Fibroblast of lung (primary cell): Measurements from ENCODE around the gene DNAJC1. TPM values are rescaled to one million over a fixed set of nuclear protein-coding genes. Genes with fewer than 3 reads are reported as not detected.

Source experiments
- DNase-seq, 2 donors: peaks; one replicate each; pipeline versions ENCODE4 v3.0.0 to v3.0.0-alpha.2; 2010; ENCODE audit warnings: low read depth in 2 of 2
- H2AFZ ChIP-seq: 2 replicates; pipeline ENCODE4 v1.5.1; 2012; ENCODE audit warnings: low read length, control low read depth, inconsistent platforms
- H3K27ac ChIP-seq: 2 replicates; pipeline ENCODE4 v1.5.1; 2011; ENCODE audit warnings: low read length, control low read depth; ENCODE audit not compliant: insufficient read depth
- H3K27me3 ChIP-seq: 2 replicates; pipeline ENCODE4 v1.5.1; 2011; ENCODE audit warnings: mild to moderate bottlenecking, low read length; ENCODE audit not compliant: control insufficient read depth, insufficient read depth
- H3K36me3 ChIP-seq: 2 replicates; pipeline ENCODE4 v1.5.1; 2011; ENCODE audit warnings: low read length; ENCODE audit not compliant: control insufficient read depth, insufficient read depth
- H3K4me1 ChIP-seq: 2 replicates; pipeline ENCODE4 v1.5.1; 2011; ENCODE audit warnings: low read length; ENCODE audit not compliant: control insufficient read depth, insufficient read depth; ENCODE audit errors: extremely low read depth
- H3K4me2 ChIP-seq: 2 replicates; pipeline ENCODE4 v1.5.1; 2011; ENCODE audit warnings: low read length, control low read depth; ENCODE audit not compliant: insufficient read depth; ENCODE audit errors: extremely low read depth
- H3K4me3 ChIP-seq, 4 experiments: fragments of 200-600 bp in 1 of 4; sonication (generic) in 1 of 4; replicated peaks in 1 of 4; 2 replicates each; pipeline ENCODE4 v1.5.1; 2011 to 2016; ENCODE audit warnings: low read length in 4 of 4, low read depth in 3 of 4, mild to moderate bottlenecking in 3 of 4, control low read depth in 2 of 4, inconsistent platforms in 1 of 4, mixed read lengths in 1 of 4; ENCODE audit not compliant: insufficient read depth in 1 of 4; ENCODE audit errors: control extremely low read depth in 1 of 4
- H3K79me2 ChIP-seq: 2 replicates; pipeline ENCODE4 v1.5.1; 2012; ENCODE audit warnings: mild to moderate bottlenecking, low read length, inconsistent platforms; ENCODE audit not compliant: control insufficient read depth, insufficient read depth
- H3K9ac ChIP-seq: 2 replicates; pipeline ENCODE4 v1.5.1; 2011; ENCODE audit warnings: mild to moderate bottlenecking, low read length, control low read depth; ENCODE audit not compliant: insufficient read depth
- H3K9me3 ChIP-seq: 2 replicates; pipeline ENCODE4 v1.5.1; 2012; ENCODE audit warnings: low read depth, low read length; ENCODE audit not compliant: control insufficient read depth, insufficient read depth
- H4K20me1 ChIP-seq: 2 replicates; pipeline ENCODE4 v1.5.1; 2011; ENCODE audit warnings: low read length; ENCODE audit not compliant: control insufficient read depth, insufficient read depth; ENCODE audit errors: extremely low read depth
- EZH2 ChIP-seq: IDR thresholded peaks from 2 replicates; pipeline ENCODE4 v1.5.1; 2012; ENCODE audit warnings: low read length, control low read depth, mild to moderate bottlenecking; ENCODE audit errors: missing control alignments
- polyA plus RNA-seq, 2 donors: library from polyadenylated mRNA; depleted of rRNA in 1 of 2; stranded (reverse) in 1 of 2; unstranded in 1 of 2; fragments of >200 nt; gene quantifications; 2 replicates each; pipeline ENCODE4 v1.2.1, GENCODE V29; 2011 to 2012; ENCODE audit warnings: missing spikeins in 1 of 2
- total RNA-seq: library from RNA; depleted of rRNA; stranded (reverse); fragments of >200 nt; gene quantifications from 2 replicates; pipeline ENCODE4 v1.2.1, GENCODE V29; 2014
- TF ChIP-seq, protein P1 (sequence below), 2 donors: IDR thresholded peaks in 1 of 2; conservative IDR thresholded peaks in 1 of 2; 1 replicate in 1 of 2; 2 replicates in 1 of 2; pipeline ENCODE4 v1.5.1; 2011 to 2012; ENCODE audit warnings: low read length in 2 of 2, control low read depth in 1 of 2, inconsistent platforms in 1 of 2, low read depth in 1 of 2, mild to moderate bottlenecking in 1 of 2

DNAJC1 gene
- total and polyA plus RNA-seq, 2 donors (not counting 1 experiment from before 2014, with no cell fraction given), result 27.7 to 46.2 TPM

DNA sequence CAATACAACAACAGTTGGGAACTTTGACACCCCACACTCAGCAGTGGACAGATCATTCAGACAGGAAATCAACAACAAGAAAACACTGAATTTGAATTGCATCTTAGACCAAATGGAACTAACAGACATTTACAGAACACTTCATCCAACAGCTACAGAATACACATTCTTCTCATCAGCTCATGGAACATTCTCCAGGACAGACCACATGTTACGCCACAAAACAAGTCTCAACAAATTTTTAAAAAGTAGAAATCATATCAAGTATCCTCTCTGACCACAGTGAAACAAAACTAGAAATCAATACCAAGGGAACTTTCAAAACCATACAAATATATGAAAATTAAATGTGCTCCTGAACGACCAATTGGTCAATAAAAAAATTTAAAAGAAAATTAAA, 212.3 kb downstream of the DNAJC1 start:
- no peaks in the 10 kb centered on the region for H4K20me1 ChIP-seq
- H3K9me3 ChIP-seq, result no peaks in the 10 kb centered on the region
- no peak overlapping the region for H3K27ac ChIP-seq
- DNase-seq, result no peak
- H3K4me3 ChIP-seq, result no peak overlapping the region
- no peaks in the 10 kb centered on the region for H3K36me3 ChIP-seq
- H3K9ac ChIP-seq, result no peak overlapping the region
- H2AFZ ChIP-seq, result no peak overlapping the region
- TF ChIP-seq, protein P1, sequence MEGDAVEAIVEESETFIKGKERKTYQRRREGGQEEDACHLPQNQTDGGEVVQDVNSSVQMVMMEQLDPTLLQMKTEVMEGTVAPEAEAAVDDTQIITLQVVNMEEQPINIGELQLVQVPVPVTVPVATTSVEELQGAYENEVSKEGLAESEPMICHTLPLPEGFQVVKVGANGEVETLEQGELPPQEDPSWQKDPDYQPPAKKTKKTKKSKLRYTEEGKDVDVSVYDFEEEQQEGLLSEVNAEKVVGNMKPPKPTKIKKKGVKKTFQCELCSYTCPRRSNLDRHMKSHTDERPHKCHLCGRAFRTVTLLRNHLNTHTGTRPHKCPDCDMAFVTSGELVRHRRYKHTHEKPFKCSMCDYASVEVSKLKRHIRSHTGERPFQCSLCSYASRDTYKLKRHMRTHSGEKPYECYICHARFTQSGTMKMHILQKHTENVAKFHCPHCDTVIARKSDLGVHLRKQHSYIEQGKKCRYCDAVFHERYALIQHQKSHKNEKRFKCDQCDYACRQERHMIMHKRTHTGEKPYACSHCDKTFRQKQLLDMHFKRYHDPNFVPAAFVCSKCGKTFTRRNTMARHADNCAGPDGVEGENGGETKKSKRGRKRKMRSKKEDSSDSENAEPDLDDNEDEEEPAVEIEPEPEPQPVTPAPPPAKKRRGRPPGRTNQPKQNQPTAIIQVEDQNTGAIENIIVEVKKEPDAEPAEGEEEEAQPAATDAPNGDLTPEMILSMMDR (conservative IDR thresholded peaks at IDR 0.05 in 1 of 2, IDR thresholded peaks at IDR 0.05 in 1 of 2; ENCODE audit: low read depth in 1 of 2, low read length in 2 of 2), result no peak
- no peak for TF ChIP-seq EZH2
- H3K4me1 ChIP-seq, result no peaks in the 10 kb centered on the region
- no peaks in the 10 kb centered on the region for H3K27me3 ChIP-seq
- no peak overlapping the region for H3K4me2 ChIP-seq
- H3K79me2 ChIP-seq, result no peaks in the 10 kb centered on the region

DNA sequence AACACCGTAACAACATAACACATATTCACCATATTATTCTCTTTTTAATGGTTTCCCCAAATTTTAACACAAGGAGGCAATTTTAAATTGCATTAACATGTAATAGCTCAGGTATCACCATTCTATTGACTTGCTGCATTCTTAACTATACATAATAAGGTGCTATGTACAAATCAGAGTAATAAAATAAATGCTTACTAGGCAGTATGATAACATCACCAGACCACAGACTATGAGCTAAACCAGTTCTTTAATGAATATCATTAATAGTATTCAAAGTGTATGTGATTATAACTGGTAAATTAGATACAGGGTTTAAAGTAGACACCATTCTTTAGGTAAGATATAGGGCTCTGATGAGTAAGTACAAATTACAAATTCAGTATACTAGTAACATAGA, 226.6 kb downstream of the DNAJC1 start:
- Histone ChIP-seq H2AFZ (no peak overlapping the region), H3K27me3 (no peaks in the 10 kb centered on the region), H3K4me3 (no peak overlapping the region), H3K4me2 (no peak overlapping the region), H3K36me3 (no peaks in the 10 kb centered on the region), H3K9ac (no peak overlapping the region), H3K79me2 (no peaks in the 10 kb centered on the region), H3K4me1 (no peaks in the 10 kb centered on the region), H4K20me1 (no peaks in the 10 kb centered on the region), H3K27ac (no peak overlapping the region), H3K9me3 (no peaks in the 10 kb centered on the region)
- DNase-seq, result no peak
- TF ChIP-seq EZH2, result no peak
- TF ChIP-seq, protein P1 (conservative IDR thresholded peaks at IDR 0.05 in 1 of 2, IDR thresholded peaks at IDR 0.05 in 1 of 2; ENCODE audit: low read depth in 1 of 2, low read length in 2 of 2), result no peak

DNA sequence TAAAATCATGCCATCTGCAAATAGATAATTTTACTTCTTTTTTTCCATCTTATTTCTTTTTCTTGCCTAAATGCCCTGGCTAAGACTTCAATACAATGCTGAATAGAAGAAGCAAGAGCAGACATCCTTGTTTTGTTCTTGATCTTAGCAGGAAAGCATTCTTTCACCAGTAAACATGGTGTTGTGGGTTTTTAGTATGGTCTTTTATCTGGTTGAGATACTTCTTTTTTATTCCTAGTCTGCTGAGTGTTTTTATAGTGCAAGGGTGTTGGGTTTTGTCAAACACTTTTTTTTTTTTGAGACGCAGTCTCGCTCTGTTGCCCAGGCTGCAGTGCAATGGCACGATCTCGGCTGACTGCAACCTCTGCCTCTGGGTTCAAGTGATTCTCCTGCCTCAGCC, 232.3 kb downstream of the DNAJC1 start:
- Histone ChIP-seq H3K27me3 (no peaks in the 10 kb centered on the region), H3K36me3 (no peaks in the 10 kb centered on the region), H3K27ac (no peak overlapping the region), H2AFZ (no peak overlapping the region), H3K4me3 (no peak overlapping the region), H3K4me1 (no peaks in the 10 kb centered on the region), H4K20me1 (no peaks in the 10 kb centered on the region), H3K9me3 (no peaks in the 10 kb centered on the region), H3K9ac (no peak overlapping the region), H3K4me2 (no peak overlapping the region), H3K79me2 (no peaks in the 10 kb centered on the region)
- TF ChIP-seq, protein P1 (conservative IDR thresholded peaks at IDR 0.05 in 1 of 2, IDR thresholded peaks at IDR 0.05 in 1 of 2; ENCODE audit: low read depth in 1 of 2, low read length in 2 of 2), result no peak
- TF ChIP-seq EZH2, result no peak
- no peak for DNase-seq
